ENCODE data around the gene ZNF710.

- TF ChIP-seq CTCF (IDR thresholded peaks at IDR 0.05) (no peak), POLR2A (IDR thresholded peaks at IDR 0.05) (no peak)
These were observed 43.8 kb downstream of the ZNF710 start for GRCh38 chr15:90044916-90045371.
